KG1 (cell line): ENCODE data around the gene HMG20B.
A peak's percentile ranks its signal among the peaks of the same experiment; 100 is the strongest.

Experiments
- DNase-seq: peaks from one replicate; lab custom pipeline; 2025; lab: John Stamatoyannopoulos, UW

Gene HMG20B

DNA sequence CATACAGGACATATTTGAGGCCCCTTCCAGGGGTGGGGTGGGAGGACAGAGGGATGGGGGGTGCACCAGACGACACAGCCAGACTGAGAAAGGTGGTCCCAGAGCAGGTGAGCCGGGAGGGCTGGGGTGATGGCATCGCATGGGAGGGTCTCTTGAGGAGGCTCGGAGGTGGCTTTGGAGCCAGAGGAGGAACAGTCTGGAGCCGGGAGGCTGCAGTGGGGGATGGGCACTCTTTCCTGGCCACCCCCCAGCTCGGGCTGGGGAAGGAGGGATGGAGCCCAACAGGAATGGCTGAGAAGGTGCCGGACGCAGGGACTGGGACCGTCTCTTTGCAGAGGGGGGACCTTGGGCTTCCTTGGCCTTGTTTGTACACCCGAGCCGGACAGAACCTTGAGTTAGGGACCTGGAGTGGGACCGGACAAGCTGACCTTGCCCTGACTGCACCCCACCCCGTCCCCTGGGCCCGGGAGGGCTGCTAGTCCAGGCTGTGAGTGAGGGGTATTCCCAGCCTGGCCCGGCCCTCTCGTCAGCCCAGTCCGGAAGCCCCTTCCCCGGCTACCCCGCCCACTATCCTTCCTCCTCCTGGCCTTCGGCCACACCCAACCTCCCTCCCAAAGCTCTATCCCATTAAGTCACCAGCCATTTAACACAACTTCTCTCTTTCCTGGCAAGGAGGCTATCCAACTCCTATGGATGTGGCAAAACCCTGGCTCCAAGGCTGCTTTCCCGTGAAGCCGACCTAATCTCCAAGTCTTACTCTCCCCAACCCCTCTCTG is 34.7 kb downstream of the HMG20B start:
- no peak for DNase-seq

DNA sequence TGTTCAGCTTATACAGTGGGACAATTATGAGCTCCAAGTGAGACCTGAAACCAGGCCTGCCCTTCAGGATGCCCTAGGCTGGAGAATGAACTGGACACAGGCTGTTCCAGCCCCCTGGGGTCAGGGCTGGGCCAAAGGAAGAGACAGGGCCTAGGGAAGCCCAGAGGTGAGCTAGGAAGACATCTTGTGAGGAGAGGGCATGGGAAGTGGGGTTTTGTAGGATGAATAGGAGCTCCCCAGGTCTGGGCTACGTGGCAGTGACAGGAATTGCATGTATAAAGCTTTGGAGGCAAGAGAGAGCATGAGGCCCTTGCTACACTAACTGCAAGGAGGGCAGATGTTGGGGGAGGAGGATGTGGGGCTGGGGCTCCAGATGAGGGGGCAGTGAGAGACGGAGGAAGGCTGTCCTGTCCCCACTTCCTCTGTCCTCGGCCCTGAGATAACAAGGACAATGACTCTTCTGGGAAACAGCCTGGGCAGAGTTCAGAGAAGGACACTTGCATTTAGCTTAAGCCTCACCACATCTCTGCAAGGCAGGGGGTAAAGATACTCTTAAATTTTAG is 35.4 kb downstream of the HMG20B start:
- no peak for DNase-seq

DNA sequence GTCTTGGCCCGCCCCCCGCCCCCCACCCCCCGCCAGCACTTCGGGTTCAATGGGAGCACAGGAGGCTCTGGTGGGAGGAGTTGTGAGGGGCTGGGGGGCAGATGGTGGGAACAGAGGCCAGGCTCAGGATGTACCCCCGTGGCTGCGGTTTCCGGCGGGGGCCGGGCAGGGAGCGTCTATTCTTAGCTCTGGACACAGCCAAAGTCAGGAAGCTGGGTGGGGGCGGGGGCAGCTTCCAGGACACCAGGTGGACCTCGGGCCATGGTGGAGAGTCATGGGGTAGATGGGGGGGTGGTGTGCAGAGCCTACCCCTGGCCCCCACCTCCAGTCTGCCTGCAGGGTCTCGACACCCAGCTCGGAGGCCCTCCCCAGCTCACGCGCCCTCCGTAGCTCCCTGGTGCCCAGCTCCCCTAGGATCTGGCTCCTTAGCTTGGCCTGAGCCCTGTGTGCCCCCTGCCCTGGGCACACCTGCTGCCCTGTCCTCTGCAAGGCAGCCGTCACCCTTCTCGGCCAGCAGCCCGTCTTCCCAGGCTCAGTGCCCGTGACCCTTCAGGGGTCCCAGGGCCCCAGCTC is 36.1 kb downstream of the HMG20B start:
- peak; percentile 39 for DNase-seq

DNA sequence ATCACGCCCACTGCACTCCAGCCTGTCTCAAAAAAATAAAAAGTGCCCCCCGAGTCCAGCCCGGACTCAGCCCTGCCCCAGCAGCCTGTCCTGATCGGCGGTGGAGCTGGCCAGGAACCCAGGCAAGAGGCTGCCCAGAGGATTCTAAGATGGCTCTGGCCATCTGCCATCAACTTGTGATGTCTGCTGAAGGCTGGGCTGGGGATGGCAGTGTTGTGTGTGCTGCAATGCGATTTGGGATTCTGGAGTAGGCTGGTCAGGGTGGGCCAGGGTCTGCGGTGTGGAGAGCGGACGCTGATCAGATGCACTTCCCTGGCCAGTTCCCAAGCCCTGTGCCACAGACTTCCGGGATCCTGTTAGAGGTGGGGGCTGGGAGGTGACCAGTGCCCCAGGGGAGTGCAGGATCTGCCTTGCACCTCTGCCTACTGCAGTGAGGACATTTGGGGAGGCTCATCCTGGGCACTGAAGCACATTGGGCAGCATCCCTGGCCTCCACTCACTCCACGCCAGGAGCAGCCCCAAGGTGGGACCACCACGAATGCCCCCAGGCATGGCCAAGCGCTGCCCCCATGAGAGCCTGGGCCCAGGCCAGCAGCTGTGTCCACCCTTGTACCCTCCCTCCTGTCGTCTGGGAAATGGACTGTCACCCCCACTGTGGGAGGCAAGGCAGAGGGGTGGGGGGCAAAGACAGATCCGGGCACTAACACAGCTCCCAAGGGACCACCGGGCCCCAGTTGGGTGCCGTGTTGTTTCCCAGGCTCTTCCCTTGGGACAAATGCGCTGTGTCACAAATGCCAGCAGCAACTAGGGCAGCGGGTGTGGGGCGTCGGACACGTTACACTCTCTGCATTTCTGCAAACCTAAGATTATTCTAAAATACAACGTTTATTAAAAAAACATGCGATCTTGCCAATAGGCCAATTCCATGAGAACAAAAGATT is 37.3 kb downstream of the HMG20B start:
- no peak for DNase-seq

DNA sequence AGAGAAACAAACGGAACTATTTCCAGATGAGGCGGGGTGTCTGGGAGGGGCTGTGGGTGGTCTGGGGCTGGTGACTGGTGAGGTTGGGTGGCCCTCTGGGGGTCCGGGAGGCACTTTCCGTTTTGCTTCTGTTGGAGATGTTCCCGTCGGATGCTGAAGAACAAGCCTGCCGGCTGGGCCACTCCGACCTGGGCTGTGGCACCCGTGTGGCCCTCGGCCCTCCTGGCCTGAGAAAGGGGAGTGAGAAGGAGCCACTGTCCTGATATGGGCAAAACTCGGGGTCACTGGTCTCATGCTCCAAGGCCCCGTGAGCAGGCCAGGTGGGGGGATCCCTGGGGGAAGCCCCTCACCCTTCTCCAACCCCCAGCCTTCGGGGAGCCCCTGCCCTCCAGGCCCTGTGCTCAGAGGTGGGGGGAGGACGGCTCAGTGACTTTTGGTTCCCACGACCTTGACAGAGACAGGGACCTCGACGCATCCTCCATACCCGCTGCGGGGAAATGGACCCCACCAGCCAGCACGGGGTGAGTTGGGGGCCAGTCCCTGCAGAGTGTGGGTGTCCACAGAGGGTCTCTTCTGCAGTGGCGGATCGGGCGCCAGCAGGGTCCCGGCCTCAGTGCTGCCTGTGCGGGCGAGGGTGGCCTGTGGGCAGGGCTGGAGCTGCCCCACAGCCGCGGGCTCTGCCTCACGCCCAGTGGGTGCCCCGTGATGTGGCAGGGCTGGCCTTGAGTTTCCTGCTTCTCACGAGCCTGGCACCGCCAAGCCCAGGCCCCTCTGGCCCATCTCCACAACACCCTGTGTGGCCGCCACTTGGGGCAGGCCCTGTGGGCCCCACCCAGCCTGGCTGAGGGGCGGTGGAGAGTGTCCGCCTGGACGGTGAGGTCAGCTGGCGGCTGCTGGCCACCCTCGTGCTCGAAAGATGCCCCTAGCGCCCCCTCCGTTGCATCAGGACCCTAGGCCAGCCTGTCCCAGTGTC is 38.3 kb downstream of the HMG20B start:
- no peak for DNase-seq

DNA sequence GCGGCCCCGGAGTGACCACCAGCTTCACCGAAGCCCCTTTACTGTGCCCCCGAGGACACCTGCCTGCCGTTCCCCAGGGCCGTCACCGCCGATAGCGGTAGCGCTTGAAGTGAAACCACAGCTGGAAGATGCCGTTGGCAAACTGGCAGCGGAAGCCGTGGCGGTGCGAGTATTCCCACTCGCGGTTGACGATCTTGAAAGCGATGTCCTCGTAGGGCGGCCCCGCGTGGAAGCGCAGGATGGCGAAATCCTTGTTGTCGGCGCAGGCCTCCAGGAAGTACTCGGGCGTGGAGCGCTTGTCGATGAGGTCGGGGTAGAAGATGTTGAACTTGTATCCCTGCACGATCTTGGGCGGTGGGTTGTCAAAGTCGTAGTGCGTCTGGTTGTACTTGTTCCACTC is 39.1 kb downstream of the HMG20B start:
- DNase-seq = no peak

DNA sequence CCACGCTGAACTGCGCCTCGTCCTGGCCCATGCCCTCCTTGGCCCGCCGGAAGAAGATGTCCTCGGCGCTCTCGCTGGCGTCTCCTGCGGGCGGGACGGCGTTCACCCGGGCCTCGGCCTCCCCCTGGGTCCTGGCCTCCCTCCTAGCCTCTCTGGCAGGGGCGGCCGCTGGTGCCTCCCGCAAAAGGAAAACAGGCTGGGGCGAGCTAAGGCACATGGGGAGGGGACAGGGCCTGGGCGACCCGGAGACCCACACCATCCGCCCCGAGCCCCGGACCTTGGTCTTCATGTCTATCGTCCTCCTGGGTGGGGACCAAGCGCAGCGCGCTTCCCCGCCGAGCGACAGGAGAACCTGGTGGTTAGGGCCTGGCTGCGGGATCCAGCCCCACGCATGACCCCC is 39.6 kb downstream of the HMG20B start:
- DNase-seq = no peak

DNA sequence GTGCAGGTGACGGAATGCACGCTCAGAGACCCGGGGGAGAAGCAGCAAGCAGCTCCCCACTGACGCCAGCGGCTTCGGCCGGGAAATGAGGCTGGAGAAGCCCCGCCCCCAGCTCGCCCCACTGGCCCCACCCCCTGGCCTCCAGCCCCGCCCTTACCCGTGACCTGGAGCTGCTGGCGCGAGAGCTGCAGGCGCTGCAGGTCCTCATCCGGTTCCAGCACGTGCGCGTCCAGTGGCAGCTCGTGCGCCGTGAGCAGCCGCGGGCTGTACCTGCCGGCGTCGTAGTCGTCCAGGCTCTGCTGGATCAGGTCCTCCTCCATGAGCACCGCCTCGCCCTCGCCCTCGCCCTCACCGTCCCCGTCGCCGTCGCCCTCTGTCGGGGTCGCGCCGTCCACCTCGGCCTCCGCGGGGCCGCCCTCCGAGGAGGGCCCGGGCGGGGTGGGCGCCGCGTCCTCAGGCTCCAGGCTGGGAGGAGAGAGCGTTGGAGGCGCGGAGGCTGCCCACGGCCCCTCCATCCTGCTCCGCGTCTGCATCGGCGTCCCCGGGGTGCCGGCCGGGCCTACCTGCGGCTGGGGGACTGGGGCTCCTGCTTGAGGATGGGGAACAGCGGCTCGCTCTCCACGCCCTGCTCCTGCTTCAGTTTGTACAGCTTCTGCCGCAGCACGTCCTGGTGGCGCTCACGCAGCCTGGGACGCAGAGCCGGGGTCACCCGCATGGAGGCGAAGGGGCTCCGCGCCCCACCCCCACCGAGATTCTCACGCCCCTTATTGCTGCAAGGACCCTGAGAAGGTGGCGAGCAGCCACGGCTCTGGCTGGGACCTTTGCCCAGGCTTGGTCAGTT is 40.4 kb downstream of the HMG20B start:
- no peak for DNase-seq

DNA sequence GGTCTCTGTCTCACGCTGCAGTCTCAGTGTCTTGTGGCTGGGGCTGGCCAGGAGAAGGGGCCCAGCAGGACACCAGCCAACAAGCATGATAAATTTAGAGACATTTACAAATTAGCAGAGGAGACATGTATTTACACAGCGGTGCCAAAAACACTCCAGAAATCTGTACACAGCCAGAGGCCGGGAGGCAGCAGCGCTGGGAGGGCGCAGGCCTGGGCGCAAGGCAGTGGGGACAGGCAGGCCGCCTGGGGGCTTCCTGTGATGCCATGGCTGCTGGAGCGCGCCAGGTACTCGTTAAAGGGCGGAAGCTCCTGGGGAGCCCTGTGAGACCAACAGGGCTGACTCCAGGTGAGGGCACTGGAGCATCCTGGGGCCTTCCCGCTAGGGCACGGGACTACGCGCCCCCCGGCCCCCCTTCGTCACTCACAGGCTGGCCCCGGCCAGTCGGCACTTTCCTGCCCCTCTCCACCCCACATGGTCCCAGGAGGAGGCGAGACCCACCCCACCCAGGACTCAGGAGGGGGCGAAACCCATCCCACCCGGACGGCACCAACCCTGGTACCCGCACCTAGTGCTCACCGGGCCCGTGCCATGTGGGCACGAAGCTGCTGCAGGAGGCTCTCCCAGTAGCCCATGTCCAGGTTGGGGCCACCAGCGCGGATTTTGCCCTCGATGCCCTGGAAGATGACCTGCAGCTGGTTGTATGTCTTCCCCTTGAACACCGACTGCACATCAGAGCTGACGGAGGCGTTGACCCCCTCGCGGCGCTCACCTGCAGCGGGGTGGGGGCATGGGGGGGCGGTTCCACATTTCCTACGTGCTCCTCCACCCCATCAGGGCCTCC is 41.3 kb downstream of the HMG20B start:
- DNase-seq = no peak

DNA sequence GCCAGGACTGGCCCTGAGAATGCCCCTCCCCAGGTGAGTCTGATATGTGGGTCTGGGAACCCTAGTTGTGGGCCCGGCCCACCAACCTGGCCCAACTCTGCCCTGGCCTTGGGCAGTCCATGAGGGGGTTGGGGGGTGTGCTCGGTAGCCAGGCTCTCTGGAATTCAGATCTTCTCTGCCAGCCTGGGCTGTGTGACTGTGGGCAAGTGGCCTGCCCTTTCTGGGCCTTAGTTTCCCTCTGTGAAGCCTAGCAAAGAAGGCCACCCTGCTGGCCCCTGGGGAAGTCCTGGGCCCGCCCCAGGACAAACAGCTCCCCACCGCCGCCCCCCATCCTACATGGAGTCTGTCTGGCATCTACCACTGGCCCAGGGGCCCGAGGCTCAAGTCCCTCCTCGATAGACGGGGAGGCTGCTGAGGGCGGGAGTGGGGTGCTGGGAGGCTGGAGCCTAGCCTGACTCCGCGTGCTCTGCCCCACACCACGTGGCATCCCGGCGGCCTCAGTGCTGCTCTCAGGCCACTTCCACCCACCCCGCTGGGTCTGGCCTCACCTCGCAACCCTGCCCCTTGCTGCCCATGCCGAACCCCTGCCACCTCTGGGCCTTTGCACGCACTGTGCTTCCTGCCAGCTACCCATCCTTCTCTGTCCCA is 42.2 kb downstream of the HMG20B start:
- no peak for DNase-seq

DNA sequence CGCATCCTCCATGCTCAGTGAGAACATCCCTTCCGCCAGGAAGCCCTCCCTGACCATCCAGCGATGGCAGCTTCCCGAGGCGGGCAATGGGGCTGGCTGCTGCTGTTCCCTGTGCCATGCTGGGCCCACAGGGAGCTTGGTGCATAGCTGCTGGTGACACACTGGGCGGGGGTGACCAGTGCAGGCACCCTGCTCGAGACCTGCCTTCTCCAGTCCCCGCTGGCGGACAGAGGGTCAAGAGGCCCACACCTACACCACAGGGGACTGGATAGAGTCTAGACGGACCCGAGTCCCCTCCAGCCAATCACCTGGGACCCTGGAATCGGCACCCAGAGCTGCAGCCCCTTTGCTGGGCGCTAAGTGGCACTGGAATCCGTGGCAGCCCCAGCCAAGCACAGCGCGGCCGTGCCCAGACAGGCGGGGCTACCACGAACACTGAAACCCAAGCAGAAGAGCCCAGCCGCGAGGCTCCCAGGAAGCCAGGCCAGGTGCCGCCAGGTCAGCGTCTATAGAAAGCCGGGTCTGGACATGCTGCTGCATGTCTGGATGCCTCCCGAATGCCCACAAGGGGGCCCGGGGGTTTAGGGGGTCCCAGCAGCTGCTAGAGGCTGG is 42.9 kb downstream of the HMG20B start:
- no peak for DNase-seq

DNA sequence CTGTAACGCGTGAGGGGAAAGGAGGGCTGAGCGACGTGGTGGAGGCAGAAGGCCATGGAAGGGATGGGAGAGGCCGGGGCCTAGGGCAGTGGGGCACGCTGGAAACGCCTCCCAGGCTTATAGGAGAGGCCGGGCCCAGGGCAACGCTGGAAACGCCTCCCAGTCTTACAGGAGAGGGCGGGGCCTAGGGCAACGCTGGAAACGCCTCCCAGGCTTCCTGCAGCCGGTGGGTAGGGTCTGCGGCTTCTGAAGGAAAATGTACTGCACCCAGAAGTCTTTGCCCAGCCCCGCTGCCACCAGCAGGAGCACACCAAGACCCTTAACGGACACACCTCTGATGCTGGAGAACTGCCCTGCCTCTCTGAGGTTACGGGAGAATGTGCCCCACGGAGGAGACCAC is 44.7 kb downstream of the HMG20B start:
- no peak for DNase-seq

DNA sequence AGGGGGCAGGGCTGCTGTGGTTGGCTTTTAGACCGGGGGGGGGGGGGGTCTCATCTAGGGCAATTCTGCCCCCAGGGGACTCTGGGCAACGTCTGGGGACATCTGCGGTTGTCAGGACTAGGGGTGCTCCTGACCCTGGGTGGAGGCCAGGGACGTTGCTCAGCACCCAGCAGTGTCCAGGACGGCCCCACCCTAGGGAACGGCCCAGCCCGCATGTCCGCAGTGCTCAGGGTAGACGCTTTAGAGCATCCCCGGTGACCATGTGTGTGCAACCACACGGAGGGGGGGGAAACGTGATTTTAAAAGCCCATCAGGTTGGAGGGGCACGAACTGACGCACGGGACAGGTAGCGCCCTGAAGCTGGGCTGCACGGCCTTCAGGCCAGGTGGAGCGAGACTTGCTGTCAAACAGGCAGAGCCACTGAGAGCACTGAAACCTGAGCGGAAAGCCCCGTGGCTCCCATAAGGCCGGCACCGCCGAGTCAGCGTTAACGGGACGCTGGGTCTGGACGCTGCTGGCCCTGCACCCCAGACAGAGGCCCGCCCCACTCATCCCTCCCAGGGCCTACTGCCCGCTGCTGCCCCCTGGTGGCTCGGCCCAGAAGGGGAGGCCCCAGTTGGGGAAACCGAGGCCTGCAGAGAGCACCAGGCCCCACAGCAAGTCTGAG is 45.5 kb downstream of the HMG20B start:
- DNase-seq = no peak

DNA sequence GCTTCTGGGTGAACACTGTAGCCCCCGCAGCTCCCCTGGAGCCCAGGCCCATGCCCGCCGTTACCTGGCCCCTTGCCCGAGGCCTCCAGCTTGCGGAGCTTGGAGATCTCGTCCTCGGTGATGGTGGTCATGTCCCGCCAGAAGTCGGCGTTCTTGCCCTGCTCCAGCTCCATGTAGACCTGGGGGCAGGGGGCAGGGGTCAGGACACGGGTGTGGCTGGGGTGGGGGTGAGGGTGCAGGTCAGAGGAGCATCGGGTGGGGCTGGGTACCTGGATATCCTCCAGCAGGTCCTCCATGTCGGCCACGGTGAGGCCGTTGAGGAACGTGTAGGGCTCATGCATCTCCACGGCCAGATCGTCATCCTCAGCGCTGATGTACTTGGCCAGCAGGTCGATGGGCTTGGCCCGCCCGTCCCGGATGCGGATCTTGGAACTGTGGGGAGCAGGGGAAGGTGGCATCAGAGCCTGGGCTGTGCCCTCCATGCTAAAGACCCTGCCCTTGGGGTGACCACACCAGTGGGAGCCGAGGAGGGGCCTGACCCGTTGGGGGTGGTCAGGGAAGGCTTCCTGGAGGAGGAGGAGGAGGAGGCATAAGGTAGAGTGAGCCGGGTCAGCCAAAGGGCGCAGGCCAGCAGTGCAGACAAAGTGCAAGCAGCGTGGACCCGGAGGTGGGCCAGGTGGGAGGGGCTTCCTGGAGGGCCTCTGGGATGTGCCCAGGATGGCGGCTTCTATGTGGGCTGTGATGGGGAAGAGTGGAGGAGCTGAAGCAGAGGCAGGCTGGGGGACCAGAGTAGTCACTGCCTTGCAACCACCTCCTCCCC is 46.3 kb downstream of the HMG20B start:
- DNase-seq = no peak

DNA sequence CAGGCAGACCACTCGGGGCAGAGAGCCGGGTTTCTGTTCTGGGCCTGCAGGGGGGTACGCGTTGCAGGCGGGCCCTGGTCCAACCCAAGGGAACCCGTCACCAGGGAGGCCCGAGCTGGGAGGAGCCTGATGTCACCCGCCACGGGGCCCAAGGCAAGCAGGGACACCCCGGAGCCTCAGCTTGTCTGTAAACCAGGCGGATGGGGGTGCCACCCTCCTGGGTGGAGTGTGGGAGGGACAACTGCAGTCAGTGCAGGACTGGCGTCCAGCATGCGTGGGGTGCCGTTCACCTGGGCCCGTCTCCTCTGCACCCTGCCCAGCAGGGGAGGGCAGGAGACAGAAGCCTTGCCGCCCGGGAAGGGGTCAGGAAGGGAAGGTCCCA is 46.9 kb downstream of the HMG20B start:
- no peak for DNase-seq

DNA sequence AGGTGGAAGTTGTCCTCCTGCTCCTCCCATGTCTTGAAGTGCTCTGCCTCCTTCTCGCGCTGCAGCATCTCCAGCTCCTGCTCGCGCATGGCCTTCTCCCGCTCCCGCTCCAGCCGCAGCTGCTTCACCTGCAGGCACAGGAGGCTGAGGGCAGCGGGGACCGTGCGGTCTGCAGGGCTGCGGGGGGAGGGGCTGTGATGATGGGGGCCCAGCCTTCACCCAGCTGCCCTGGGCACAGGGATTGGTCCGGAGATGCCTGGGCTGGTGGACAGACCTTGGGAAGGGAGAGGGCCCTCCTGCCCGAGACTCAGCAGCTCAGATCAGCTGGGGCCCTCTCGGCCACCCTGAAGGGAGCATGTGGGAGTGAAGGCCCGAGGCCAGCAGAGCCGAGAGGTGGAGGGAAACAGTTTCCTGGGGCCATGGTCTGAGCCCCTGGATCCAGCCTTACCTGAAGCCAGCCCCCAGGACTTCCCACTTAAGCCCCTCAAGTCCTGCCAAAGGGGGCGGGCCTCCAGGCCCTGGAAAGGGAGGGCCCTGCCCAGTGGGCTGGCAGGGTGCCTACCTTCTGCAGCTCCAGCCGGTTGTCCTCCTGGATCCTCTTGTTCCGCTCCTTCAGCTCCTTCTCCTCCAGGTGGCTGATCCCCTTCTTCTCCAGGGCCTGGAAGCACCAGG is 47.5 kb downstream of the HMG20B start:
- no peak for DNase-seq
